HepG2 (cell line): ENCODE data around the gene PDXDC1. TPM values are rescaled to one million over a fixed set of nuclear protein-coding genes. Genes with fewer than 3 reads are reported as not detected.
"Not testable (repeated sequence)": the region's sequence is repeated elsewhere in the genome, so short reads cannot be mapped to it uniquely, and the experiment has no call there.

Source experiments
- ATAC-seq: fragments of 200-7000 bp; cut with Tn5 transposase; 3 replicates; pipeline ENCODE4 v1.9.1; 2020; ENCODE audit warnings: mild to moderate bottlenecking, moderate library complexity
- BruUV-seq: library from RNA; stranded (reverse); fragments of 400-500 nt; replicated peaks from 2 replicates; lab custom pipeline; 2021; lab: Mats Ljungman, UMichigan
- CTCF ChIA-PET: fragments of 300-600 bp; formaldehyde crosslinking; extraction: SDS; loops from one replicate; lab custom pipeline; 2021; ENCODE audit warnings: low total read pairs, inconsistent platforms, low intra/inter-chr PET ratio; lab: Yijun Ruan, JAX
- POLR2A ChIA-PET: fragments of 350-600 bp; sonication (Branson Sonifier 250); formaldehyde crosslinking; loops from one replicate; lab custom pipeline; 2020; ENCODE audit warnings: antibody characterized with exemption, inconsistent platforms; lab: Yijun Ruan, JAX
- DNase-seq: peaks from one replicate; pipeline ENCODE4 v3.0.0-alpha.2; 2015; ENCODE audit warnings: low spot score
- FAIRE-seq: peaks from 3 replicates; lab custom pipeline; 2011; peaks lifted over from hg19 to GRCh38; lab: Jason Lieb, UNC
- H2AFZ ChIP-seq: one replicate; pipeline ENCODE4 v1.6.1; 2011; ENCODE audit warnings: low read length, inconsistent platforms
- H3K27ac ChIP-seq: fragments of 300-600 bp; 3 replicates; pipeline ENCODE4 v1.8.0; 2011; ENCODE audit warnings: mixed run types, mild to moderate bottlenecking, mixed read lengths, low read length, inconsistent platforms; ENCODE audit not compliant: insufficient read depth; ENCODE audit errors: extremely low read length
- H3K27me3 ChIP-seq, 2 experiments: fragments of 200-600 bp in 1 of 2; 2 replicates in 1 of 2; 3 replicates in 1 of 2; pipeline versions ENCODE4 v1.6.0 to v1.8.0; 2011; ENCODE audit warnings: low read length in 2 of 2, mild to moderate bottlenecking in 2 of 2, moderate library complexity in 2 of 2, inconsistent platforms in 1 of 2; ENCODE audit not compliant: insufficient read depth in 2 of 2, control insufficient read depth in 1 of 2
- H3K36me3 ChIP-seq, 2 experiments: fragments of 200-600 bp in 1 of 2; replicated peaks in 1 of 2; 2 replicates in 1 of 2; 3 replicates in 1 of 2; pipeline versions ENCODE4 v1.5.1 to v1.8.0; 2011; ENCODE audit warnings: low read length in 2 of 2, inconsistent platforms in 1 of 2; ENCODE audit not compliant: insufficient read depth in 2 of 2, control insufficient read depth in 1 of 2
- H3K4me1 ChIP-seq: 2 replicates; pipeline ENCODE4 v1.5.1; 2012; ENCODE audit warnings: low read length, inconsistent platforms; ENCODE audit not compliant: insufficient read depth
- H3K4me2 ChIP-seq: 2 replicates; pipeline ENCODE4 v1.6.0; 2011; ENCODE audit warnings: low read depth, low read length, inconsistent platforms
- H3K4me3 ChIP-seq, 3 experiments: fragments of 200-600 bp in 1 of 3; sonication (generic), shearing (Covaris generic) in 1 of 3; replicated peaks in 1 of 3; 2 replicates each; pipeline ENCODE4 v1.5.1; 2011 to 2016; ENCODE audit warnings: low read length in 3 of 3, inconsistent platforms in 2 of 3, low read depth in 2 of 3, mild to moderate bottlenecking in 2 of 3, control low read depth in 1 of 3, mixed read lengths in 1 of 3; ENCODE audit not compliant: insufficient read depth in 1 of 3
- H3K79me2 ChIP-seq: one replicate; pipeline ENCODE4 v1.6.1; 2011; ENCODE audit warnings: low read length, inconsistent platforms; ENCODE audit not compliant: insufficient read depth
- H3K9ac ChIP-seq: 2 replicates; pipeline ENCODE4 v1.6.0; 2011; ENCODE audit warnings: mild to moderate bottlenecking, low read depth, low read length, inconsistent platforms; ENCODE audit not compliant: insufficient read depth
- H3K9me3 ChIP-seq: 2 replicates; pipeline ENCODE4 v1.5.1; 2012; ENCODE audit warnings: mild to moderate bottlenecking, low read length
- H4K20me1 ChIP-seq: 2 replicates; pipeline ENCODE4 v1.6.0; 2011; ENCODE audit warnings: inconsistent platforms, mild to moderate bottlenecking, low read length, moderate library complexity; ENCODE audit not compliant: insufficient read depth
- BCL6 ChIP-seq: IDR thresholded peaks from 2 replicates; pipeline ENCODE4 v1.6.1; 2016; ENCODE audit warnings: missing genetic modification reagents, missing compliant biosample characterization
- EED ChIP-seq: sonication (generic); formaldehyde crosslinking; IDR thresholded peaks from 2 replicates; pipeline ENCODE4 v1.5.0; 2020; ENCODE audit warnings: mild to moderate bottlenecking, missing genetic modification reagents
- ELF3 ChIP-seq: IDR thresholded peaks from 2 replicates; pipeline ENCODE4 v1.6.1; 2016; ENCODE audit warnings: missing genetic modification reagents, missing compliant biosample characterization
- GMEB2 ChIP-seq: IDR thresholded peaks from 2 replicates; pipeline ENCODE4 v1.6.1; 2016; ENCODE audit warnings: missing biosample characterization, missing genetic modification reagents, low read depth
- NR2C2 ChIP-seq: sonication (generic); formaldehyde crosslinking; IDR thresholded peaks from 2 replicates; pipeline ENCODE4 v1.4.0; 2020; ENCODE audit warnings: missing genetic modification reagents, mild to moderate bottlenecking, moderate library complexity, borderline replicate concordance
- NR2F1 ChIP-seq, 2 experiments: fragments of 450-650 bp in 1 of 2; formaldehyde crosslinking in 1 of 2; IDR thresholded peaks; 2 replicates each; pipeline versions ENCODE4 v1.5.0 to v1.6.1; 2016 to 2020; ENCODE audit warnings: mild to moderate bottlenecking in 1 of 2, missing compliant biosample characterization in 1 of 2, missing genetic modification reagents in 1 of 2, moderate library complexity in 1 of 2
- PHF20 ChIP-seq: sonication (generic); formaldehyde crosslinking; IDR thresholded peaks from 2 replicates; pipeline ENCODE4 v1.5.0; 2020; ENCODE audit warnings: mild to moderate bottlenecking, missing genetic modification reagents
- SOX5 ChIP-seq: IDR thresholded peaks from 2 replicates; pipeline ENCODE4 v1.6.1; 2016; ENCODE audit warnings: borderline replicate concordance
- TEF ChIP-seq: sonication (generic); formaldehyde crosslinking; IDR thresholded peaks from 2 replicates; pipeline ENCODE4 v1.5.0; 2020; ENCODE audit warnings: missing genetic modification reagents
- ZNF557 ChIP-seq: sonication (generic); formaldehyde crosslinking; IDR thresholded peaks from 2 replicates; pipeline ENCODE4 v1.4.0; 2020; ENCODE audit warnings: missing genetic modification reagents
- ZNF891 ChIP-seq: sonication (generic); formaldehyde crosslinking; IDR thresholded peaks from 2 replicates; pipeline ENCODE4 v1.5.0; 2020; ENCODE audit warnings: mild to moderate bottlenecking, missing genetic modification reagents
- ZSCAN25 ChIP-seq: sonication (generic); formaldehyde crosslinking; IDR thresholded peaks from 2 replicates; pipeline ENCODE4 v1.8.0; 2022; ENCODE audit warnings: mild to moderate bottlenecking, missing genetic modification reagents
- WGBS: methylation state at CpG from one replicate; pipeline ENCODE4 v1.1.6; 2017; ENCODE audit warnings: low lambda C conversion rate; 5-methylcytosine and 5-hydroxymethylcytosine counted together
- in situ Hi-C: cut with HindIII; loops from 2 replicates; pipeline ENCODE4 v1.10.0; 2017; ENCODE audit warnings: low pct_unique_long_range_greater_than_20kb; ENCODE audit not compliant: extremely low pct_ligation_motif_present
- intact Hi-C: fragments of 100-400 bp; cut with micrococcal nuclease; formaldehyde crosslinking; loops from one replicate; pipeline ENCODE4 v1.10.0; 2022; ENCODE audit not compliant: unreplicated experiment
- polyA plus RNA-seq, 8 experiments: library from polyadenylated mRNA; depleted of rRNA in 3 of 8; stranded (reverse) in 7 of 8; unstranded in 1 of 8; fragments of >200 nt; fragmentation: Illumina TruSeq in 4 of 8; extraction: Trizol in 4 of 8; gene quantifications; 2 replicates each; pipeline versions ENCODE4 v1.2.1 to v1.2.3, GENCODE V29; 2011 to 2016; ENCODE audit warnings: low read depth in 4 of 8, missing spikeins in 1 of 8, mixed read lengths in 1 of 8; ENCODE audit not compliant: insufficient read depth in 1 of 8
- total RNA-seq, 5 experiments: library from RNA; depleted of rRNA; stranded (reverse); fragments of >200 nt; fragmentation: Illumina TruSeq; extraction: Trizol; gene quantifications; 2 replicates each; pipeline ENCODE4 v1.2.3, GENCODE V29; 2016; ENCODE audit warnings: low read depth in 1 of 5
- TF ChIP-seq, protein P1 (sequence below): sonication (generic); formaldehyde crosslinking; IDR thresholded peaks from 2 replicates; pipeline ENCODE4 v1.8.1; 2022; ENCODE audit warnings: mild to moderate bottlenecking, missing genetic modification reagents
- TF ChIP-seq, protein P2 (sequence below): sonication (generic); formaldehyde crosslinking; IDR thresholded peaks from 2 replicates; pipeline ENCODE4 v1.5.0; 2020; ENCODE audit warnings: mild to moderate bottlenecking, missing genetic modification reagents, moderate library complexity

The PDXDC1 gene
- total and polyA plus RNA-seq, 2 of the 13 experiments (the other 11 are each of a cell fraction or from before 2014, with no cell fraction given): 133 to 169 TPM

DNA sequence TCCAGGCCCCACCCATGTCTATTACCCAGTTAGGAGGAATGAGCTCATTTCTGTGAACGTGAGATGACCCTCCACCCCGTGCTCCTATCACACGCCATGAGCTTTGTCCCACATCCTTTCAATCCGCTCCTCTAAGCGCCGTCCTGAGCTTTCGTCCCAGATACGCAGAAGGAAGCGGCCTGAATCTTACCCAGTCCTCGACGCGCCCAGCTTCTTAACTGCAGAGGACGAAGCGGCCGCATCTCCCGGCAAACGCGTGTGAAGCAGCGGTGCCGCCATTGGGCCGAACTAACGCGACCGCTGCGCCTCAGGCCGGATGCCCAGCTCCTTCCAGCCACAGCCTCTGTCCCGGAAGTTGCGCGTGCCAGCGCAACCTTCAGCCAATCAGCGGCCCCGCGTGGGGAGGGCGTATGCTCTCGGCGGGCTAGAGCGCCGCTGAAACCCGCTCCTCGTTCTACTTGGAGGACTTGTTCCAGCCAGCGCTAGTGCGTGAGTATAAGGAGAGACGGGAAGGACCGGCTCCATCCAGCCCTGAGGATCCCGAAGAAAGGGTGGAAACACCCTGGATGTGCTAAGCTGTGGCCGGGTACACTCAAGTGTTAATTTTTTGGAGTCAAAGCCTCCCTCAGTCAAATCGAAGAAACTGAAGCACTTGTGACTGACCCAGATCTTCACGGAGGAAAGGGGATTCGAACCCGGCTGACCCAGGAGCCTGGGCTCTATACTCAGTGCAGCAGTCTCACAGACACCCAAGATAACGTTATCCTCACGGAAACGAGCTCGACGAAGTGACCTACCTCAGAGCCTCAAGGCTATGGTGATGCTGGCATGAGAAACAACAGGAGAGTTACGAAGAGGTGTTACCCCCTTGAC, 119.4 kb downstream of the PDXDC1 start, which contains the start of gene RRN3:
RRN3 (minus strand) TSS at position 318 of the 873 bp plus-strand sequence; CDS start at position 279, 39 bp downstream.
- ATAC-seq (peak; percentile 99), DNase-seq (peak; percentile 93)
- H3K27me3 ChIP-seq, in situ Hi-C loops, intact Hi-C loops, CTCF ChIA-PET, H4K20me1 ChIP-seq, H3K9me3 ChIP-seq, FAIRE-seq: not testable (repeated sequence)
- POLR2A ChIA-PET: interaction anchor here (0.8 to 2.1 kb wide), 12 partner anchors 10 to 548 kb away, joined by 3 to 17 read pairs (median 4); partner anchors contain the start of gene MARF1
- peaks cover 4 to 22% of the 10 kb centered on the region in 2 experiments; a peak in 4 of 5 replicates for H3K36me3 ChIP-seq
- peak within 1 kb of the TSS; percentile 91 for H3K9ac ChIP-seq
- H3K79me2 ChIP-seq: peaks cover 20% of the 10 kb centered on the region
- H3K4me1 ChIP-seq: peaks cover 42% of the 10 kb centered on the region
- 3% methylated on average over 36 of the region's 56 CpGs for WGBS
- H3K27ac ChIP-seq: peak within 1 kb of the TSS; percentile 75
- peak within 1 kb of the TSS; percentile 76 to 91 (median 85) for H3K4me3 ChIP-seq
- BruUV-seq: TSS peak; percentile 97
- peak within 1 kb of the TSS; percentile 92 for H3K4me2 ChIP-seq
- peak within 1 kb of the TSS; percentile 78 for H2AFZ ChIP-seq
- peak; percentile 60; the same call in 1 of the 2 replicates for TF ChIP-seq BCL6 (CRISPR knock-in tag)
- TF ChIP-seq, protein P1, sequence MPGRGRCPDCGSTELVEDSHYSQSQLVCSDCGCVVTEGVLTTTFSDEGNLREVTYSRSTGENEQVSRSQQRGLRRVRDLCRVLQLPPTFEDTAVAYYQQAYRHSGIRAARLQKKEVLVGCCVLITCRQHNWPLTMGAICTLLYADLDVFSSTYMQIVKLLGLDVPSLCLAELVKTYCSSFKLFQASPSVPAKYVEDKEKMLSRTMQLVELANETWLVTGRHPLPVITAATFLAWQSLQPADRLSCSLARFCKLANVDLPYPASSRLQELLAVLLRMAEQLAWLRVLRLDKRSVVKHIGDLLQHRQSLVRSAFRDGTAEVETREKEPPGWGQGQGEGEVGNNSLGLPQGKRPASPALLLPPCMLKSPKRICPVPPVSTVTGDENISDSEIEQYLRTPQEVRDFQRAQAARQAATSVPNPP: peak; percentile 53; the same call in 1 of the 2 replicates
- peak; percentile 77 for TF ChIP-seq ZNF891 (CRISPR knock-in tag)
- TF ChIP-seq ZSCAN25: peak; percentile 62; the same call in 1 of the 2 replicates
- TF ChIP-seq ZNF557 (CRISPR knock-in tag): 0 out of 2 replicates have a peak, but pooled peaks have one; percentile 43
- TF ChIP-seq EED (CRISPR knock-in tag): peak; percentile 95
- TF ChIP-seq ELF3 (CRISPR knock-in tag): peak; percentile 90
- TF ChIP-seq GMEB2 (CRISPR knock-in tag): peak; percentile 75
- TF ChIP-seq PHF20 (CRISPR knock-in tag): peak; percentile 98
- TF ChIP-seq TEF (CRISPR knock-in tag): peak; percentile 69; the same call in 1 of the 2 replicates
- 0 out of 4 replicates have a peak, but pooled peaks of 1 of the 2 experiments have one; percentile 14 for TF ChIP-seq NR2F1 (CRISPR knock-in tag; IDR thresholded peaks at IDR 0.05)
- TF ChIP-seq NR2C2: peak; percentile 93
- TF ChIP-seq, protein P2, sequence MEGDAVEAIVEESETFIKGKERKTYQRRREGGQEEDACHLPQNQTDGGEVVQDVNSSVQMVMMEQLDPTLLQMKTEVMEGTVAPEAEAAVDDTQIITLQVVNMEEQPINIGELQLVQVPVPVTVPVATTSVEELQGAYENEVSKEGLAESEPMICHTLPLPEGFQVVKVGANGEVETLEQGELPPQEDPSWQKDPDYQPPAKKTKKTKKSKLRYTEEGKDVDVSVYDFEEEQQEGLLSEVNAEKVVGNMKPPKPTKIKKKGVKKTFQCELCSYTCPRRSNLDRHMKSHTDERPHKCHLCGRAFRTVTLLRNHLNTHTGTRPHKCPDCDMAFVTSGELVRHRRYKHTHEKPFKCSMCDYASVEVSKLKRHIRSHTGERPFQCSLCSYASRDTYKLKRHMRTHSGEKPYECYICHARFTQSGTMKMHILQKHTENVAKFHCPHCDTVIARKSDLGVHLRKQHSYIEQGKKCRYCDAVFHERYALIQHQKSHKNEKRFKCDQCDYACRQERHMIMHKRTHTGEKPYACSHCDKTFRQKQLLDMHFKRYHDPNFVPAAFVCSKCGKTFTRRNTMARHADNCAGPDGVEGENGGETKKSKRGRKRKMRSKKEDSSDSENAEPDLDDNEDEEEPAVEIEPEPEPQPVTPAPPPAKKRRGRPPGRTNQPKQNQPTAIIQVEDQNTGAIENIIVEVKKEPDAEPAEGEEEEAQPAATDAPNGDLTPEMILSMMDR (CRISPR knock-in tag): peak; percentile 41
- peak; percentile 64 for TF ChIP-seq SOX5 (CRISPR knock-in tag)
